T-helper 1 cell (primary cell): Measurements from ENCODE around the gene PSMG3.

Experiments used
- DNase-seq, 5 donors: peaks; one replicate each; pipeline ENCODE4 v3.0.0-alpha.2; 2012 to 2020
- total RNA-seq, 4 donors: gene quantifications; one replicate each; lab custom pipeline; 2026; lab: John Stamatoyannopoulos, UW

The PSMG3 gene, protein sequence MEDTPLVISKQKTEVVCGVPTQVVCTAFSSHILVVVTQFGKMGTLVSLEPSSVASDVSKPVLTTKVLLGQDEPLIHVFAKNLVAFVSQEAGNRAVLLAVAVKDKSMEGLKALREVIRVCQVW
- total RNA-seq, result 10.5 to 15.6 (median 13.1) reads per million in 4 donors

DNA sequence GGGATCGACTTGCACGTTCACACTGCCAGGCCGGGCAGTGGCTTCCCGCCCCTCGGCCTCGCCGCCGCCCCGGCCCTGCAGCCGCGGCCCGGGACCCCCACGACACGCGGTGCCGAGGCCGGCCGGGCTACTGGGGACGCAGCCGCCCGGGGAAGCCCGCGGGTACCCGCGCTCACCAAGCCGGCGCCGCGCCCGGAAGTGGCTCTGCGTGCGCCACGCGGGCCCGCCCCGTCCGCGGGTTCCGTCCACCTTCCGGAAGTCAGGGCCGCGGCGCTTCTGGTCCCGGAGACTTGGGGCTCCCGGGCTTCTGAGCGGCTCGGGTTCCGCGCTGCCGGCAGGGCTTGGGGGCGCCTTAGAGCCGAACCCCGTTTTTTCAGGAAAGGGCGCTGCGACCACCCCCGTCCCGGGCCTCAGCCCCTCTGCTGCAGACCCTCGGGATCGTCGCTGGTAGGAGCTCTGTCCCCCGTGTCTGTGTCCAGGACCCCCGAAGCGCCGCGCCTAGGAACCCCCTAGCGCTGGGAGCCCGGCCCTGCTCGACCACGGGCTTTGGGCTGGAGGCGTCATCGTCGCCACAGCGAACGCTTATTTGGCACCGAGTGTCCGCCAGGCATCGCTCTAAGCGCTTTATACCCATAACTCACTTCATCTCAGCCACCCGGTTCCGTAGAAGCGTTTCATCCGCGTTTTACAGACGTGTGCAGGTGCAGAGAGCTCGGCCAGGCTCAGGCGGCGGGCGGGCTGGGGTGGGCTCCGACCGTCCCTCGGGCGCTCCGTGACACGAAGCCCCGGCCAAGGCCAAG is at the start of gene PSMG3:
PSMG3 (minus strand) TSS at position 200 of the 800 bp plus-strand sequence. CDS start 693 bp downstream, outside the sequence.
- peak; percentile 69 to 92 (median 77) for DNase-seq

DNA sequence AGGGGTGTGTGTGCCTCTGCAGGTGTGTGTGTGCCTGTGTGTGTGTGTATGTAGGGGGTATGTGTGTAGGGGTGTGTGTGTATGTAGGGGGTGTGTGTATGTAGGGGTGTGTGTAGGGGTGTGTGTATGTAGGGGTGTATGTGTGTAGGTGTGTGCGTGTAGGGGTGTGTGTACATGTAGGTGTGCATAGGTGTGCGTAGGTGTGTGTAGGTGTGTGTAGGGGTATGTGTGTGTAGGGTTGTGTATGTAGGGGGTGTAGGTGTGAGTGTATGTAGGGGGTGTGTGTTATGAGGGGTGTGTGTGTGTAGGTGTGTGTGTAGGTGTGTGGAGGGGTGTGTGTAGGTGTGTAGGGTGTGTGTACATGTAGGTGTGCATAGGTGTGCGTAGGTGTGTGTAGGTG is 48.6 kb upstream of the PSMG3 start:
- no peak for DNase-seq

DNA sequence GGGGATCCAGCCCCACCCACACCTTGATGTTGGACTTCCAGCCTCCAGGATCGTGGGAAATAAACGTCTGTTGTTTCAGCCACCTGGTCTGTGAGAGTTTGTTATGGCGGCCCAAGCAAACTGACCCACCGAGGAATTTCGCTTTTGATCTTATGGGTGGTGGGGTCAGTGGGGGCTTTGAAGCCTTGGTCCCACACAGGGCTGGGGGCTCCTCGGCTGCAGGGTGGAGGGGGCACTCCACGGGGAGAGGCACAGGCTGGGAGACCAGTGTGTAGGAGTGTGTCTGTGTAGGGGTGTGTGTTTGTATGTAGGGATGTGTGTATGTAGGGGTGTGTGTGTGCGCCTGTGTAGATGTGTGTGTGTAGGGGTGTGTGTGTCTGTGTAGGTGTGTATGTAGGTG is 48.1 kb upstream of the PSMG3 start:
- DNase-seq, result no peak

DNA sequence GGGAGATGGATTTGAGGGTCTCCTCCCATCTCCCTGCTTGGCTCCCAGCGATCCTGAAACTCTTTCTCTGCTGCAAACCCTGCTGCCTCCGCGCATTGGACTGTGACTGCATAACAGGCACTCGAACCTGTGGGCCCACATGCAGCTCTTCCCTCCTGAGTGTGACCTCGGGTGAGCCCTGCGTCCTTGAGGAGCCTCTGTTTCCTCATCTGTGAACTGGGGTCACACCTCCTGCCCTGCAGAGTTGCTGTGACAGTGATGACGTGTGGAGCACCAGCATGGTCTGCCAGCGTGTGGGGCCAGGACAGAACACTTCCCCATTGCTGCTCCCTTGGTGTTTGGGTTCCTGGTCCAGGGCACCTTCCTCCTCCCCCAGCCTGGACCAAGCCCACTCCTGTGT is 46.9 kb upstream of the PSMG3 start:
- DNase-seq, result no peak

DNA sequence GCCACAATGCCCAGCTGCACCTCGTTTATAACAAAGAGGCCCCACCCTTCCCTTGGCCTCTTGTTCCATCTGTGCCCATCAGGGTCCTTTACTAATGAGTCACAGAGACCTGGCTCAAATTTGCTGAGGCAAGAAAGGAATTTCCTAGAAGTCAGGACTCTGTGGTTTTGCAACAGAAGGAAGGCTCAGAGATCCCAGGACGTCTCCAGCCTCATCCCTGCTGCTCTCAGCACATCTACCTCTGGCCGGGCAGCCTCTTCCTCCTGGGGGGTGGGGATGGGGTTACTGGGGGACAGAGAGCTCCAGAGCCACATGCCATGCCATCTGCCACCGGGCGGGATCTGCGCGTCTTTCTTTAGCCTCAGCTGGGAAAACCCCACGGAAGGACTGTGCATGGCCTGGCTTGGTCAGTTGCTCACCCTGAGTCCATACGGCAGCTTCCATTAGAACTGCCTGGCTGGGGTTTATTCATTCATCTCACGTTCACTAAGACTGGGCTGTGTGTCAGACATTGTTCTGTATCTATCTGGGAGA is 41.9 kb upstream of the PSMG3 start:
- no peak for DNase-seq

DNA sequence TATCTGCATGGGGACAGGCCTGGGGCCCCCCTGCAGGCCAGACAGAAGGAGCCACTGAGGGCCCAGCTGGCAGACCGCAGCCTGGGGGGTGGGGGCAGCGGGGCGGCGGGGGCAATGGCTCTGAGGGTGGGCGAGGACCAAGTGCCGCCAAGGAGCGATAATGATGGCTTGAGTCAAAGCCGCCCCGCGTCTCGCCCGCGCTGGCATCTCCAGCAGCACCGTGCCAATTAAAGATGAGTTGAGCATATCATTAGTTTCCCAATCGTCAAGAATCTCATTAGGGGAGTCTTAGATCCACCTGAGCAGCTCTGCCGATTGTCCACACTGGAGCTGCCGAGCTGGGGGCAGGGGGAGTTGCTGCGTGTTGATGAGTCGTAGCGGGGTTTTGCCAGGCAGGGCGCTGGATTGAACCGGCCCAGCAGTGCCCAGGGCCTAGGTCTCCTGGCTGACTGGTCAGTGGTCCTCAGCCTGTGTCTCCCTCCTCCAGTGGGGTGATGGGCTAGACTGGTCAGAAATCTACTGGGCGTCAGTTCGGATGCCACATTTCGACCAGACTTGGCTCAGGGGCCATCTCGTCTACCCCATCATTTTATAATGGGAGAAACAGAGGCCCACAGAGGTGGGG is 41.0 kb upstream of the PSMG3 start:
- DNase-seq, result no peak

DNA sequence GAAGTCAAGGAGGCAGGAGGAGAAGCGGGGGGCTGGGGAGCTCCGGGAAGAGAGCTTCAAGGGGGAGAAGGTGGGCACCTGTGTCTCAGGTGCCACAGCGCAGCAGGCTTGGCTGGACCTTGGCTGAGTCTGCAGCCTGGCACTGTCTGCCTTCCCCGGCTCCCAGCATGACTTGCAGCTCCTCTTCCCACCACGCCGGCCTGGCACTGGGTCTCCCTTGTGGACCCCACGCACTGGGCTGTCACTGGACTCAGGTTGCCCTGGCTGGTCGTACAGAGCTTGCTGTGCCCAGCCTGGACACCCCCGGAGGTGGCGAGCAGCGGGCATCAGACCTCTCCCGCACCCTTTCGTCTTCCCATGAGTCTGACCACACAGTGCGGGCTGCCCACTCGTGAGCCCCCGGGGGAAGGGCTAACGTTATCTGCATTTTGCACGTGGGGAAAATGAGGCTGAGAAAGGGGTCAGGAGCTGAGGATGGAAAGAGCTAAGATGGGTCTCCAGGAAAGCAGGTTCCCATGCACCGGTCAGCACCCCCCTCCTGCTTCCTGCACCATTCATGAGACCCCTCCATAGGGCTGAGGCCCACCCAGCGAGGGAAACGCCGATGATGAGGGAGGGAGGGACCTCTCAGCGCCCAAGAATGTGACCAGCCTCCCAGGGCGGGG is 40.3 kb upstream of the PSMG3 start:
- no peak for DNase-seq

DNA sequence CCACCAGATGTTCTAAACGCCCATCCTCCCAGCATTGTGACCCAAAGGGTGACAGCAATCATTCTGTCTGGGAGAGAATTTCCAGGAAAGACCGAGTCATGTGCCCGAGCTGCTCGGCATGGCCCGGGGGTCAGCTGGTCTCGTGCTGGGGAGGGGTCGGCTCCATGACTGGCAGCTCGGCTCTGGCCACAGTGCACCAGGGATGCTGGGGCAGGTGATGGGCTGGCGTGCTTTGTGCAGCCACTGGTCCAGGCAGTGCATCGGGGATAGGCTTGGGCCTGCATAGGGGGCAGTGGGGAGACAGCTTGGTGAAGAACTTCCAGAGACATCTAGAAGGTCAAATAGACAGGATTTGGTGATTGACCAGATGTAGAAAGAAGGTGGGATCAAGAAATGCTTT is 39.2 kb upstream of the PSMG3 start:
- DNase-seq, result no peak

DNA sequence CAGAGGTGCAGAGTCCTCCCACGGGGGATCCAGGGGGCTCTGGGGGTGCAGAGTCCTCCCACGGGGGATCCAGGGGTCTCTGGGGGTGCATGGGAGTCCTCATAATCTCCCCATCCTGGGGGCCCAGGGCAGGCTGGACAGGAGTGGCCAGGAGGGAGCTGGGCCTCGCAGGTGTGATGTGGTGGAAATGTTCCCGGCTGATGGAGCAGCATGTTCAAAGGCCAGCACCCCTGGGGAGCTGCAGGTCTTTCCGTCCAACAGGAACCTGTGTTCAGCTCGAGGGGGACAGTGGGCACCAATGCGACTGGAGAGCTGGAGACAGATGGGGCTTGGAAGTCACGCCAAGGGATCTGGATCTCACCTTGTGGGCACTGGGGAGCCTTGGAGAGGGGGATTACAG is 38.5 kb upstream of the PSMG3 start:
- no peak for DNase-seq

DNA sequence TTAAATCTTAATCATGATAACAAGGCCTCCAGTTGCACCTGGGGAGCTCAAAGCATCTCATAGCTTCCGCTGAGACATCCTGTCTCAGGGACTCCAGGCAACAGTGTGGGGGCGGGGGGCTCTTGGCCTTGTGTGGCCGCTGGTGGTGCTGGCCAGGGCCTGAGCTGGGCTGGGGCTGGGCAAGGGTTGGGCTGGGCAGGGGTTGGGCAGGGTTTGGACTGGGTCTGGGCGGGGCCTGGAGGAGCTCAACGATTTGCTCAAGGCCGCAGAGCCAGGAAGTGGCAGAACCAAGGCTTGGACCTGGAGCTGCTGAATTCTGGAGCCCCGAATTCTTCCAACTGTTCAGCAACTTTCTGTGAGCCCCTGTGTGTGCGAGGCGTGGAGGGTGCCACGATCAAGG is 37.9 kb upstream of the PSMG3 start:
- DNase-seq, result no peak

DNA sequence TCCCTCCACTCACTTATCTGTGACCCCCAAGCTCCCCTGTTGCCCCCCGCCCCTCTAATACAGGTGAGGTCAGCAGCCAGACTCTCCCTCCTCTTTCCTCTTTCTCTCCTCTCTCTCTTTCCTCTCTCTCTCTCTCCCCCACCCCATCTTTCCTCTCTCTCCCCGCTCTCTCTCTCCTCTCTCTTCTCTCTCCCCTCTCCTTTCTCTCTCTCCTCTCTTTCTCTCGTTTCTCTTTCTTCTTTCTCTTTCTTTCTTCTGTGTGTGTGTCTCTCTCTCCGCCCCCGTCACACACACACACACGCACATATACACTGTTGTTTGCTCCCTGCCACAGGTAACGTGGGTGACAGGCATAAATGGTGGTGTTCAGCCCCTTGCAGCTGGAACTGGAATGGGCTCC is 37.2 kb upstream of the PSMG3 start:
- DNase-seq, result no peak

DNA sequence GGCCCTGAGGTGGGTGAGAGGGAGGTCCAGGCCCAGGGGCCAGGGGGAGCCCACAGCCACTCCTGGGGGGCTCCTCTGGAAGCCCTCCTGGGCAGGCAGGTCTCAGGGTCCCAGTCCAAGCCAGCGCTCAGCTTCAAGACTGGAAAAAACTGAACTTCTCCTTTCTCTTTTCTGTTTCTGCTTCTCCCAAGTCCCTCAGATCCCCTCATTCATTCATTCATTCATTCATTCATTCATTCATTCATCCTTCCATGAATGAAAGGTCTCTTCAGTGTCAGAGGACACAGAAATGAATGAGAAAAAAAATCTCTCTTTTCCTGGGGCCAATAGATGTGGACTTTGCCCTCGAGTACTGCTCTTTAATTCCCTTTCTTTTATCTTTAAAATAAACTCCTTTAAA is 34.6 kb upstream of the PSMG3 start:
- no peak for DNase-seq

DNA sequence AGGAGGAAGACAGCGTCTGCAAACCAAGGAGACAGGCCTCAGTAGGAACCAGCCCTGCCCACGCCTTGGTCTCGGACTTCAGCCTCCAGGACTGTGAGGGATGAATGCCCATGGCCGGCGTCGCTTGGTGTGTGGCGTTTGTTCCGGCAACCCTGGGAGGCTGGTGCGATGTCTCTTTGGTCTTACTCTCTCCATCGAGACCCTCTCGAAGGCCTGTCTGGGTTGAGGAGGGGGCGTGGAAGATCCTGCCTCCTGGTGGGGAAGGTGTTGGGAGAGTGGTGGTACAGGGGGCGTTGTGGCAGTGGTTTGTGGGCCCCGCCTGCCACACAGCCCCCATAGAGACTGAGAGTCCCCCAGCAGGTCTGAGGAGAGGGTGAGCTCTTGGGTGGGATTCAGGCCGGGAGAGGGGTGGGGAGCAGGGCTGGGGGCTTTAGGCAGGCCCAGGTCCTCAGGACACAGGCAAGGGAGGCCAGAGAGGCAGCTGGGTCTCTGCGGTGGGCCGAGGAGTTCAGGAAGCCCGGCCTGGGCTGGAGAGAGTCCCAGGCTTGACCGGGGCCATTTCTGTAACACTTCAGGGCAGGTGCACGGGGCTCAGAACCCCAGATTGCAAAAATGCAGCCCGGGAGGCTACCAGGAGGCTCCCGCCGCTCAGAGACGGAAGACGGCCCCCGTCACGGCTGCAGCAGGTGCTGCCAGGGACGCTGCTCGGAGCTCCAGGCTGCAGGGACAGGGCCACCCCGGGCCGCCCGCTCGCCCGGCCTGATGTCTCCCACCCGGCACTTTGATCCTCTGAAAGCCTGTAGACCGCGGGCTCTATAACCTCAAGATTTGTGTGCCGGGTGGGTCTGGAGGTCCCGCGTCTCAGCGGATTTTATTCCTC is 33.8 kb upstream of the PSMG3 start:
- no peak for DNase-seq

DNA sequence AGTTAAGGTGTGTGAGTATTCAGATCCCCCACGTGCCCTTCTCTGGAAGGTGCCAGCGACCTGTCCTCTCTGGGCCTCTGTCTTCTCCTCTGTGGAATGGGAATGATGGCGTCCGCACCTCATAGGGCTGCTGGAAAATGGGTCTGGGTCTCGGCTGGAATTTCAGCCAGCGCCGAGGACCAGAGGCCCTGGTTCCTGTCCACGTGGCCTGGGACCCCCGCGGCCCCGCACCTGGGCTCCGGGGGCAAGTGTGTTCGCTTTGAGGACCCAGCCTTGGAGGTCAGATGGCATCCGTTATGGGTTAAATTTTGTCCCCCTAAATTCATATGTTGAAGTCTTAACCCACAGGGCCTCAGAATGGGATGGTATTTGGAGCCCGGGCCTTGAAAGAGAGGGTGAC is 32.6 kb upstream of the PSMG3 start:
- no peak for DNase-seq

DNA sequence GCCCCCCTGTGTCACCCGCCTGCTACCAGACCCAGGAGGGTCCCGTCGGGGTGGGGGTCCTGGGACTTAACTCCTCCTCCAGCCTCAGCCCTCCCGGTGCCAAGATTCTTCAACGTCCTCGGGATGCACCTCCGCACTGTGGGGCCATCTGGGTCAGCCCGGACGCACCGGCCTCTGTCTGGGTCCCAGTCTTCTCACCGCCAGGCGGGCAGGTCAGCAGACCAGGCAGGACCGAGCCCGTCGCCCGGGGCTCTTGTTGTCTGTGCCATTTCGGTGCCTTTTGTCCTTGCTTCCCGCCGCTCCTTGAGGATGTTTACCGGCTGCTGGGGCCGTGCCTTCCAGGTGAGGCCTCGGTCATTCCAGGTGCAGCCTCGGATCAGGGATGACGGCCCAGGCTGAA is 32.1 kb upstream of the PSMG3 start:
- DNase-seq, result no peak

DNA sequence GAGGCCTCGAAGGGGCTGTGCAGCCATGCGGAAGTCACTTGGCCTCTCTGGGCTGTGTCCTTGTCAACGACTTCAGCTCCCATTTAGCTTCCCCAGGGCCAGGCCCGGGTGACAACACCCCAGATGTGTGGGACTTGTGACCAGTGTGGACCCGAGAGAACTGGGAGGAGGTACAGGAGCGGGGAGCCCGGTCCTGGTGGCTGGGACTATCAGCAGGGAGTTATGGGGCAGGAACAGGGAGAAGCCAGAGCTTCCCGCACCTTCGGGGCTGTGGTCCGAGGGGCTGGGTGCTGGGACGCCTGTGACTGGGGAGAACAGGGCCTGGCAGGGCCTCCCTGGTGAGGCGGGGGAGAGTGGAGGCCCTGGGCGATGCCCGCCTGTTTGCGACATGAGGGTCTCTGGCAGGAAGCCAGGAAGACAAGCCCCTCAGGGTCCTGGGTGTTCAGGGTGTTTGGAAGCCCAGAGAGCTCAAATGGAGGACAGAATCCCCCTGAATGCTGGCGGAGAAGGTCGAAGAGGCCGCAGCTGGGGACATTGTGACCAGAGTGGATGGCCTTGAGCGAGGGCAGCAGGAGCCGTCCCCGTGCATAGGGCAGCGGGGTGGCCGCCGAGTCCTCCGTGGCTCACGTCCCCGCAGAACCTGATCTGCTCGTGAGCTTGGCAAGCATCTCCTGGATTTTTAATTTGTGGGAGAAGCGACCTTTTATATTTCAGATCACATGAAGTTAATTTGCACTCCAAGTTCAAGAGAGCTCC is 30.0 kb upstream of the PSMG3 start:
- no peak for DNase-seq

DNA sequence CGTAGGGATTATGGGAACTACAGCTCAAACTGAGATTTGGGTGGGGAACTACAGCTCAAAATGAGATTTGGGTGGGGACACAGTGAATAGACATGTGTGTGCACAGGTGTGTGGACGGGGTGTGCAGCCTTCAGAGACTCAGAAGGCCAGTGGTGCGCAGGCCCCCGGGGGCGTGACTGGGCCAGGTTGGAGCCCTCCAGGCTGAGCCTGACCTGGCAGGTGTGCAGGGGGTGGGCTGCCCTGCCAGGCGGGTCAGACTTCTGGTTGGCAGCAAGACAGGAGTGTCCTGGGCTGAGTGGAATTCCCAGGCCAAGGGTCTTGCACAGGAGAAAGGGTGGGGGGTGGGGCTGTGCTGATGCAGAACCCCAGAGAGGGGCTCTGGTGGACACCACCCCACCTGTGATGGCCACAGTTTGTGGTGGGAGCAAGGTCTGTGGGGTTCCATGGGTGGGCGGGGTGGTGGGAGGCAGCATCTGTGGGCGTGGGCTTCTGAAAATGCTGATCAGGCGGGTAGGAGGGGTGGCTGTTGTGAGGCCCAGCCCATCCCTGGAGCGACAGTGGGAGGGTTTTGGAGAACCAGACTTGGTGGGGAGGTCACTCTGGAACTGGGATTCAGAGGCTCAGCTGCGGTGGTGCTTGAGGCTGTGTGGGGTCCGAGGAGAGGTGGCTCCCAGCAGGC is 29.3 kb upstream of the PSMG3 start:
- DNase-seq, result no peak

DNA sequence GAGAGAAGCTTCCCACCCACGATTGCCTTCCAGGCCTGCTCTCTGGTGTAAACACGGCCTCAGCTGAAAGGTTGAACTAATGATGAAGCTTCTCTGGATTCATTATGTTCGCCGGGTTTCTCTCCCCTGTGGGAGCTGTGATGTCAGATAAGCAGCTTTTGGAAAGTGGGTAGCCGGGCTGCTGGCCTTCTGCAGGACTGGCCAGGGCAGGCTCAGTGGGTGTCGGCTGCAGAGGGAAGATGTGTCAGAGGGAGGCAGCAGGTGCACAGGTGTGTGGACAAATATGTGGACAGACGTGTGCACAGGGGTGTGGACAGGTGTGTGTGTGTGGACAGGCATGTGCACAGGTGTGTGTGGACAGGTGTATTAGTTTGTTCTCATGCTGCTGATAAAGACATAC is 28.5 kb upstream of the PSMG3 start:
- no peak for DNase-seq

DNA sequence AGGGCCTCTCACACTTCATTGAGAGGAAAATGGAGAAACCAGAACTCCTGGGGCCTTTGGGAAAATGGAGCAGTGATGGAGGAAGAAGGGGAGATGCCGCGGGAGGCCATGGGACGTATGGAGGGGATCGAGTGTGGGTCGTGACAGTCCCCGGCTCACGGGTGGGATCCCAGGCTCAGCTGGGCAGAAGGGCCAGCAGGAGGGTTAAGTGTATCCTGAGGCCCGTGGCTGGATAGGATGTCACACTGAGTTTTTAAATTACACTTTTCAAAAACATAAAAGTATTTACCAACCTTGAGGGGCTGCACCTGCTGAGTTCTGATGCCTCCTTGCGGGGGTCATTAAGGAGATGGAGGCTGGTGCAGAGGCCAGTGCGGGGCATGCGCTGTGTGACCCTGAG is 28.0 kb upstream of the PSMG3 start:
- DNase-seq, result no peak

DNA sequence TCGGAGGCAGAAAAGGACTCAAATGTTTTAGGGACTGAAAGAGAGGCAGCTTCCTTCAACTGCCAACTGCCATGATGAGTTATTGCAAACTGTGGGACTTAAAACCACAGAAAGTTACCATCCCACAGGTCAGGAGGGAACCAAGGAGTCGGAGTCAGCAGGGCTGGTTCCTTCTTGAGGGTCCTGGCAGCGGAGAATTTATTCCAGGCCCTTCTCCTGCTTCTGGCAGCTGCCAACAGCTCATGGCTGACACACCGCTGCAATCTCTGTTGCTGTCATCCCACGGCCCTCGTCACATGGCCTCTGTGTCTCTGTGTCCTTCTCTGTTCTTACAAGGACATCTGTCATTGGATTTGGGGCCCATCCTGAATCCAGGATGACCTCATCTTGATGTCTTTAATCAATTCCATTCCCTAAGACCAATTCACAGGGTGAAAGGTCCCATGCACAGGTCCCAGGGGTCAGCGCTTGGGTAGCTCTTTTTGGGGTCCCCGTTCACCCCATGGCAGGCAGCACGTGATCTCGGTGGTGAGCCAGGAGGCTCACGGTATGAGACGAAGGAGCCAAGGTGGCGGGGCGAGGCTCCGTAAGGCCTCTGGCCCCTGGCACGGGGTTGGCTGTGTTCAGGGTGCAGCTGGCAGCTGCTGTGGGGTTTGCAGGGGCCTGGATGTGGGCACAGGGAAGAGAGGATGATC is 27.4 kb upstream of the PSMG3 start:
- DNase-seq, result no peak
